Activated effector memory CD4-positive, alpha-beta T cell treated with anti-CD3 and anti-CD28 coated beads, Interleukin-2, amount 50 U/mL, for 16 hours (primary cell): ENCODE data around the gene LRRN4.
"Not testable (repeated sequence)": the region's sequence is repeated elsewhere in the genome, so short reads cannot be mapped to it uniquely, and the experiment has no call there.

Experiments used
- DNase-seq: peaks from one replicate; pipeline ENCODE4 v3.0.0-alpha.2; 2020

The LRRN4 gene

DNA sequence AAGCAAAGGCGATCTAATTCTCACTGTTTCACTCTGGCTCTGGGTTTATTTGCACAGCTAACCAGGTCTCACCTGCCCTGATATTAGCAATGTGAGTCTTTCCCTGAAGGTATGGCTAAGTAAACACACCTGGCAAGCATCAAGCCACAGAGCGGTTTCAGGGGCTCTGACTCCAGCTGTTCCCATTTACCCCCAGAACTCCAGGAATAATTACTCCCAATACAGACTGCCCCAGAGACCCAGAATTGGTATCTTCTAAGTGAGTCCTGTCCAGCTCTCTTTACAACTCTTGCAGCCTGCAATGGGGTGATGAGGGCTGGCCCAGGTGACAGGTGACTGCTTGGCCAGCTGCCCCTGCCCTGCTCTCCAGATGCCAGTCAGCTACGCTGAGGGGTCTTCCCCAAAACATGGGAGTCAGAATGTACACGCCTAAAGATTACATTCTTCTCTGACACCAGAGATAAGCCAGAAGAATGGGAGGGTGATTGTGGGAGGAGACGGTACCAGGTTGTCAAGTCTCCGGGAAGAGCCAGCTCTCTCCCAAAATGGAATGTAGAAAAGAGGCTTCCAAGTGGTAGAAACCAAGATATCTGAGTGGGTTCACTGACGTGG lies 4.9 kb upstream of the LRRN4 start:
- DNase-seq = no peak

DNA sequence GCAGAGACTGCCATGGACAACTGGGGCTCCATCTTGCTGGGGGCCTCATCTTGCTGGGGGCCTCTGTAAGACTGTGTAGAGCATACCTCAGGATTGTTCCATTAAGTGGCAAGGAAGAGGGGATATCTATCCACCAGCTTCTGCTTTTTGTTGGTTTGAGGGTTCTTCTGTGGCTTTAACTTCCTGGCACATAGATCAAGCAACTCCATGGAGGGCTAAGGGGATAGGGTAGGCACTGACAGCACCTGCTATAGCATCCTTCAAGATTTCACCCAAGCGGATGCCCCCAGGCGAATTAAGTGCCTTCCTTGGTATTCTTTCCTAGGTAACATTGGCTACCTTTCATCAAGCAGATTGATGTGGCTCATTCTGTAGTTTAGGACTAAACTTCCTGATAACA lies 3.8 kb upstream of the LRRN4 start:
- DNase-seq = no peak

DNA sequence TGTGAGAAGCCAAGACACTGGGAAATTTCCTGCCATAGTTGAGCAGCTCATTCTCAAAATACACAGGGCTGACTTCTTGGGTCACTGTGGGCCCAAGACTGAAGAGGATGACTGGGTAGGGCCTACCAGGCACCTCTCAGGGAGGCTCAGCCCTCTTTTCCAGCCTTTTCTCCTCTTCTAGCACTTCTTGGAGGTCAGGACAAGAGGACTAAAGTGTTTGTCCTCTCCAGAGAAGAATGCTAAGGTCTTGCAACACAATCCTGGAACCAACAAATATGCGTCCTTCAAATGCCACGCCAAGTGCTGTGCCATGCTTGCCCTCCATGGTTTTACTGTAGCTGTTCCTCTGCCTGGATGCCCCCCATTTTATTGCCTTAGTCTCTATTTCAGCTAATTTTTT lies 3.3 kb upstream of the LRRN4 start:
- DNase-seq = no peak

DNA sequence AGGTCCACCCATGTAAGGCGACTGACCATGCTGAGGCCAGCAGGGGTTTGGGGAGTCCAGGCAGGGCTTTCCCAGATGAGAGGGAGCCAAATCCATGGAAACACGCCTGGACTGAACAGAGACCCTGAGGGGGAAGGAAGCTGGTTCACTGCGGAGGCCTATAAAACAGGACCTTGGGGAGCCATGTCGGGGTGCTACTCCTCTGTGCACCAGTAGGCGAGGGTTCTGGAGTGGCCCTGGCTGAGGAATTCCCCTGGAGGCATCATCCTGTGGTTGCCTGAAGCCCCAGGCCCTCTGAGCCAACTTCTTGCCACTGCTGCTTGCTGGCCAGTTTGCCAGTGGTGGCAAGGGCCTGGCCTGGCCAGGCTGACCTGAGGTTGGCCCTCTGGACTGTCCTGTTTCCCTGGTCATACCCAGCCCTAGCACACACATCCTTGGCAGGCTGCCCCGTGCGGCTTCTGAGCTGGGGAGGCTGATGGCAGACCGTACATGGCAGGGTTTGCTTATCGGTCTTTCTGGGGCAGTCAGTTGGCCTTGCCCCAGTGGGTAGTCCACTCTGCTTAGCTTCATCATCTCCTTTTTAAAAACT lies 2.2 kb upstream of the LRRN4 start:
- DNase-seq = no peak

DNA sequence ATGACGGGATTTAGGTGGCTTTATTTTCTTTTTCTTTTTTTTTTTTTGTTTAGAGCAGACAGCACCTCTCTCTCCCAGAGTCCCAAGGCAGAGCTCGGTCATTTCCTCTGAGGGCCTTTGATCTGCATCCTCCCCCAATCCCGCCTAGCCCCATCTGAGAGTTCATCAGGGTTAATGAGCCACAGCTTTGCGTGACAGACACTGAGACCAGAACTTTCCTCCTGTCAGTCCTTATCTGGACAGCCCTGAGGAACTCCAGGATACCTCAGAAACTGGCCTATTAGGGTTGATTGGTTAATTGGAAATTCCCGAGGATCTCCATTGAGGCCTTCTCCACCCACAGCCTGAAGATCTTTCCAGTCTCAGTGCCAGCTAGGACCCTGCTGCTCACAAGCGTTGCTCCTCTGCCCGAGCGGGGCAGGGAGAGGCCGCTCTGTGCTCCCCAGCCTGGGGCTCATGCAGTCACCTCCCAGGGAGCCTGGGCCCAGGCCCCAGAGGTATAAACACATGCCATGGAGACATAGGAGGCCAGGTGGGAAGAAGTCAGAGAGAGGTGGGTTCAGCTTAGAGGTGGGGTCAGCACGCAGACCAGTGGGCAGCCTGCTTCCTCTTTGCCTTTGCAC lies 1.4 kb upstream of the LRRN4 start:
- no peak for DNase-seq

DNA sequence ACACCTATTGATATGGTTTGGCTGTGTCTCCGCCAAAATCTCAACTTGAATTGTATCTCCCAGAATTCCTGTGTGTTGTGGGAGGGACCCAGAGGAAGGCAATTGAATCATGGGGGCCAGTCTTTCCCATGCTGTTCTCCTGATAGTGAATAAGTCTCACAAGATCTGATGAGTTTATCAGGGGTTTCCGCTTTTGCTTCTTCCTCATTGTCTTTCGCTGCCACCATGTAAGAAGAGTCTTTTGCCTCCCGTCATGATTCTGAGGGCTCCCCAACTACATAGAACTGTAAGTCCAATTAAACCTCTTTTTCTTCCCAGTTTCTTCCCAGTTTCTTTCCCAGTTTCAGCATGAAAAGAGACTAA lies 810 bp upstream of the LRRN4 start:
- DNase-seq = not testable (repeated sequence)

DNA sequence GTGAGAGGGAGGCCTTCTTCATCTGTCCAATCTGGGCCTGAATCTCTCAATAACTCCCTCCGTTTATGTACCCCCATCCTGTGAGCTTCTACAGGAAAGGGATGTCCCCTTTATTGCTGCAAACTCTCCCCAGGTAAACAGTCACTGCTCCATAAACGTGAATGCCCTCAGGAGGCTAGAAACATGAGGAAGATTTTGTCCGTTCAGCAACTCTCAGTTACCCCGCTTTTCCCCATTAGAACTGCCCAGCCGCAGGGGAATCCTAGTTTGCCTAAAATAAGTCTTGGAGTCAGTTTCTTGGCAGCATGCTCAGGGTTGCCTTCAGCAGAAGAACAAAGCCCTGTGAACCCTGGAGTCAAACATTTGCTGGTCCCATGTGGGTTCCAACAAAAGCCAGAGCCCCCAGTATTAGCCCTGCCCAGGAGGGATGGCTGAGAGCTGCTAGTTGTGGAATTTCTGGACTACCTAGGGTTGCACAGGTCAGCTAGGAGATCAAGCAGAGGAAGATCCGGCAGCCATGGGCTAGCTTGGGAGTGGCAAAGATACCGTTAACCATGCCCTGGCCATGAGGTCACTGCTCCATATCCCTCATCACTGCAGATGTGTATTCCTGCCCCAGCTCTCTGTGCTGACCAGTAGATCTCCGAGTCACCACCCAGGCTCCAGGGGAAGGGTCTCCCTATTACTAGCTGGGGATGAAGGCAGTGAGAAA lies 640 bp downstream of the LRRN4 start:
- DNase-seq = no peak

DNA sequence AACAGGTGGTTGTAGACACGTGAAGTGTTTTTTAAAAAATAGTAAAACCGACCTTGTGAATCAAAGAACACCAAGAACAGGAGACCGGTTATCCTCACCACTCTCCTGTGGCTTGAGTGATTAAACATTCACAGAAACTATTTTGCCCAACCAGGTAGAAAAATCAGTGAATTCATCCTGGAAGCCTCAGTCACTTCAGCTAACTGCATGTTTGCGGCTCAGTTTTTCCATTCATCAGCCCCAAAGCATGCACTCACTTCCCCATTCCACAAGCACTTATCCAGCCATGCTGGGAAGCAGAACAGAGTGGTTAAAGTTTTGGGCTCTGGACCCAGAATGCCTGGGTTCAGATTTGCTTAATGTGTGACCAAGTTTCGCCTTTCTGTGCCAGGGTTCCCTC lies 2.4 kb downstream of the LRRN4 start:
- no peak for DNase-seq

DNA sequence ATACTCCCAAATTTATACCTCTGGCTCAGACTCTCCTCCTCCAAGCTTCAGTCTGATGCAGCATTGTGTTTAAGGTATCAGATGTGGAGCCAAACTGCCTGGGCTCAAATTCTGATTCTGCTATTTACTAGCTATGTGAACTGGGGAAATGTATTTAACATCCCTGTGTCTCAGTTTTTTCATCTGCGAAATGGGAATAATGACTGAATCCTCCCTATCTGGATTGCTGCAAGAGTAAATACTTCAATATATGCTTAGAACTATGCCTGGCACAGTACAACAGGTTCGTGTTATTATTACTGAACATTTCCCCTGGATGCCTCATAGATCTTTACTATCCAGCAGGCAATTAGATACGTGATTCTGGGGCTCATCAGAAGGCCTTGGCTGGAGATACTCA lies 5.5 kb downstream of the LRRN4 start:
- DNase-seq = no peak

DNA sequence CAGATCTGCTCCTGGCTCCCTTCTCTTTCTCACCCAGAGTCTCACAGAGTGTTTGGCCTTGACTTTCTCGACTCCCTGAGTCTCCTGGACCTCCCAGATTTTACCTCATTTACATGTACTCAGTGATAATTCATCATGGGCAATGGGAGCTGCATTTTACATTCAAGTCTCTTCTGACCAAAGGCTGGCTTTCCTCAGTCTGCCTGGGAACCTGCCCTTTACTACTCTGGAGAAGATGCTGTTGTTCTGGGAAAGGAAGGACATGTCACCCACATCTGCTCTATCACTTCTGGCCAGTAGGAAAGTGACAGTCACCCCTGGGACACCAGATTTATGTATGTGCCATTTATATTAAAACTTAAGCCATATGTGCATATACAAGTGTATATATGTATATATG lies 7.4 kb downstream of the LRRN4 start:
- no peak for DNase-seq

DNA sequence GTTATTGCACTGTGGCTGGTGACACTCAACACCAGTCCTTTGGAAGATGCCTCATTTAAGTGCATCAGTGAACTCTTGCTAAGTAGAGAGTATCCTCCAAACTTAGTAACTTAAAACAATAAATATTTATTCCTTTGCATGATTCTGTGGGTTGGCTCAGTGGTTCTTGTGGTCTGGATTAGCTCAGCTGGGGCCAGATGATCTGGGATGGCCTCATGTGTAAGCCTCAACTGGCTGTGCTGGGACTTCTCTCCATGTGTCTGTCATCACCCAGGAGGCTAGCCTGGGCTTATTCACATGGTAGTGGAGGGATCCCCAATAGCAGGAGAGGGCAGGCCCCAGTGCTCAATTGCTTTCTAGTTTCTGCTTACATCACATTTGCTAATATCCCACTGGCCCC lies 8.3 kb downstream of the LRRN4 start:
- no peak for DNase-seq

DNA sequence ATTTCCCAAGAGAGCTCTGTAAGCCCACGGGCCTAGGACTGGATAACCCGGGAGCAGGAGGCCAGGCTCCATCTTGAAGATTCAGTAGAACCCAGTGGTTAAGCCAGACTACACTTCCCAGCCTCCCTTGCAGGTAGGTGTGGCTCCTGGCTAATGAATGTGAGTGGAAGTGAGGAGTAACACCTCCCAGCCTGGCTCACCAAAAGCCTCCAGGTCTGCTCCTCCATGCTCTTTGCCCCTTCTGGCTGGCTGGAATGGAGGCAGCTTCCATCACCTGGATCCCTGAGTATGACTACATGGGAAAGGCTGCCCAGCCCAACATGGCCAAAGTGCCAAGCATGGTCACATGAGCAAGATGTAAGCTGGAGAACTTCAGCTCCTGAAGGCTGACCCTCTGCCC lies 9.7 kb downstream of the LRRN4 start:
- no peak for DNase-seq

DNA sequence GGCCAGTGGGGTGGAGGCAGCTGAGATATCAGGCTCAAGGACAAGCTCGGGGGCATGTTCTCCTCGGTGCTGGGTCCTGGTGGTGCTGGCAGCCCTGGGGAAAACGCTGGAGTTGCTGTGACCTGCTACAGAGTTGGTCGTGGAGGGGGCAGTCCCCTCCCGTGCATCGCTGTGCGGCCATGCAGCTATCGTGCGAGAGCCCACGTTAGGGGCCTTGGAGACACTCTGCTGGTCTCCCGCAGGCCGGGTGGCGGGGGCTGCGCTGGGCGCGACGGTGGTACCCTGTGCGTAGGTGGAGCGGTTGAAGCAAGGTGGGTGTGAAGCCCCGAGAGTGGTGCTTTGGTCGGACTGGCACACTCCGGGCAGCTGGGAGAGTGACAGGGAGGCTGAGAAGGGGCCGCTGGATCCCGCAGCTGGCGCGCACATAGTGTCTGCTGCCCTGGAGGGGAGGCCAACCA lies 12.0 kb downstream of the LRRN4 start:
- no peak for DNase-seq

DNA sequence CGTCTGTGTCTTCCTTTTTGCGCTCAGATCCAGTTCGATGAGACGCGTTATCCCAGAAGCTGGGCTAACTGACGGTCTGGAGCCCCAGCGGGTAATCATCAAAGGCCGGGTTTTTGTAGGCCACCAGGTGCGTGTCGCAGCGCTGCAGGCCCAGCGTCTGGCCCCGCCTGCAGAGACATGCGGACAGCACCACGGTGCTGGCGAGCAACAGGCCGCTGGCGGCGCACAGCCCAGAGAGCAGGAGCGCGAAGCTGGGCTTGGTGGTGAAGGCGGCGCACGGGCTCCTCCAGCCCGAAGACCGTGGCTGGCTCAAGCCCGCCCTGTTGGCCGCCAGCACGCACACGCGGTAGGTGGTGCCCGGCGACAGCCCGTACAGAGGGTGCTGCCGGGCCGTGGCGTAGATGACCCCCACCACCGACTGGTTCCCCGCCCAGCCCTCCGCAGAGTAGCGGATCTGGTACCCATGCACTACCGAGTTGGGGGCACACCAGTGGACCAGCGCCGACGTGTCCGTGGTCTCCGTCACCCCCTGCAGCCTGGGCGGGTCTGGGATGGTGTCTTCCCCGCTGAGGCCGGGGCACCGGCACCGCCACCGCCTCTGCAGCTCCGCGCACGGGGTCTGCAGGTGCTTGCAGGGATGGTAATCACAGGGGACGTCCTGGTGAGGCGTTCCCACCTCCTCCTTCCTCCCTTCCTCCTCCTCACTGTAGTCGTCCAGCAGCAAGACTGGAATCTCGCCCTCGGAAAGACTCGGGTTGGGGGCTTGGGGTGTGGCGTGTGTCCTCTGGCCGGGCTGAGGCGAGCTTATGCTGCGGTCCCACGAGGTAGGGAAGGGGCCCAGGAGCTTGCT lies 12.7 kb downstream of the LRRN4 start:
- no peak for DNase-seq

DNA sequence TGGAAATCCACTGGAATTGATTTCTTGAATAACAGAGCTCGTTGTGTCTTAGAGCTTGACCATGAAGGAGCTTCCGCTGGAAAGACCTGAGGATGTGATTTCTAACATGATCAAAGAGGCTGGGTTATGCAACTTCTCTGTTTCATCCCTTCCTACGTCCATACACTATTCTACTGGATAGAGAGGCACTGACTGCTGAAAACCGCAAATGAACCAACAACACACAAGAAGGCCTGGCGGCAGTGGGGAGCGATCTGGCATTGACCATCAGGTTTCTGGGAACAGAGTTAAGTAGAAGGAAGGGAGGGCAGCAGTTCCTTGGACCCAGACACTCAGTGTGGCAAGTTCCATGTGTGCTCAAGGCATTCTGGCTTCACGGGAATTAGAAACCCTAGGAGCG lies 13.3 kb downstream of the LRRN4 start:
- no peak for DNase-seq

DNA sequence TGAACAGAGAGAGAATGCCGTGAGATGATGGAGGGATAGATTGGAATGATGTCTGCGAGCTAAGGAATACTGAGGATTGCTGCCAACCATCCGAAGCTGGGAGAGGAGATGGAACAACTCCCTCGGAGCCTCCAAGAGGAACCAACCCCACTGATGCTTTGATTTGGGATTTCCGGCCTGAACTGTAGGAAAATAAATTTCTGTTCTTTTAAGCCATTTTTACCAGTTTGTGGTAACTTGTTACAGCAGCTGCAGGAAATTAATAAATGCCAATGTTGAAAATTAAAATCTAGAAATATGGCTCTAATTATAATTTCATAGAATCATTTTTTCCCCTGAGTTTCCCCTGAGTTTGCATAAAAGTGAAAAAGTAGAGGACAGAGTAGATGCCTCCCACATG lies 14.1 kb downstream of the LRRN4 start:
- no peak for DNase-seq

DNA sequence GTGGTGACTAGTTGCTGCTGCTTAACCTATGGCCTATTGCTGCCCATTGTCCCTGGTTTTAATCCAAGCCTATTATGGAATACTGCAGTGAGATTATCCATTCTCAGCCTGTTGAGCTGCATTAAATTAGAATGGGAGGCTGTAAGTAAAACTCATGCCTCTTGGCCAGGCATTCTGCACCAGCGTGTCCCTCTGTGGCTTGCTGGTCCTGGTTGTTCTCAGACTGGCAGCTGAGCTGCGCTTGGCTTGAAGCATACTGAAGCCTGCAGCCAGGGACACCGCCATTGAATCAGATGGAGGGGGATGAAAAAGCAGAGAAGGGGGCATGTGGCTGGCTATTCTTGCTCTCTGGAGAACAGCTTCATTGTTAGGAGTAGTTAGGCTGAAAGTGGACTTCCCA lies 15.6 kb downstream of the LRRN4 start:
- DNase-seq = no peak

DNA sequence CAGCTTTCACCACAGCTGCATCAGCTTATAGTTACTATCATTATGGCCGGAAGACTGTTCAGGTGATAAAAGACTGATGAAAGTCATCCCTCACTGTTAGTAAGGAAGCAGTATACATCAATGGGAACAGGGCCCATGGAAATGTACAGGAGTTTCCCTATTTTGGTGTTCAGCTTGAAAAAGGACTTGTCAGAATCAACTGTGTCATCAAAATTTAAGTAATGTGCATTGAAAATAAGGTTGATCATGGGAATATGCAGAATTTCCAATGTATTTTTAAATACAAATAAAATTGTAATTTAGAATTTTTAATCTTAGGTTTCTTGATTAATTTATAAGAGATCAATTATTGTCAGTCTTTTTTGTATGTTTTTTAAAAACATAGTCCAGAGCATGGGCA lies 16.8 kb downstream of the LRRN4 start:
- DNase-seq = no peak

DNA sequence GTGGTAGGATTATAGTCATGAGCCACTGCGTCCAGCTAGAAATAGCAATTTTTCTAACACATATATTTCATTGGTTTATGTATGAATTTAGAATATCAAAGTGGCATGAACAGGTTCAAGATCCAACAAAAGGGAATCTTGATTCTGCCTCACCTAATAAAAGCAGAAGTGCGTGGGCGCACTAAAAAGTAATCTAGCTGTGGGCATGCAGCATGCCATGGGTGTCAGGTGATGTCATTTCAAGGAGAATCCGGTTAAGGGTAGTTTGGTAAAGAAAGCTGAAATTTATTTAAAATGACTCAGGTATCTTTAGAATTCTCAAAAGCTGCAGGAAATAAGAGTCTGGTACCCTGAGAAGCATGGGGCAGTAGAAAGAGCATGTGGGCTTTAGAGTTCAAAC lies 17.6 kb downstream of the LRRN4 start:
- no peak for DNase-seq

DNA sequence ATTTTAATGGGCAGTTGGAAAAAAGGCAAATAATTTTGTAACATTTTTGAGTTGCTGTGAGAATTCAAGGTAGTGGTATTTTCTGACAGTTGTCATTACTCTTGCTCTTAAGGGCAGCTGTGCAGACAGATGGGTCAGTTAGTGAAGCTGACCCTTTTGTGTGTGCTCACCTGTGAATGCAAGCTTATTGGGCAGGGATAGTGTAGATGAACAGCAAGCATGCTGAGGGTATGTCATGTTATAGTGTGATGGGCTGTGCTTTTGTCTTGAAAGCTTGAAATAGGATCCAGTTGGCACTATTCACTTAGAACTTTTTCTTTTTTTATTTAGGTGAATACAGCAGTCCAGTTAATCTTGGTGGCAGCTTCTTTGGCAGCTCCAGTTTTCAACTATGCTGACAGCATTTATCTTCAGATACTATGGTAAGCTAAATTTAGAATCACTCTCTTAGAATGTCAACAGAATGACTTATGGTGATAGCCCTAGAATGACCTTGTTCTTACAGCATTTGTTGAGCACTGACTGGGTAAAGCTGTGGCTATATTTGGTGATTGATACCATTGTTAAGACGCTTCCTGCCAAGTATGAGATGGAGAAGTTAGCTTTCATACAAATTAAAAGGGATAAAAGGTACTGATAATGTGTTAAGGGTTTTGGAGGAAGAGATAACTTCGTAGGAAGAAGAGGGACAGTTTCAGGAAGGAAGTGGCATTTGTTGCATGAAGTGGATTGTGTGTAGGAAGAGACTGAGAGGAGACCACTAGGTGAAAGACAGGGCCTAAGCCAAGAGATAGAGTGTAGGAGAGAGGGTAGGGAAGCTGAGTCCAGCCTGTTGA lies 19.5 kb downstream of the LRRN4 start:
- no peak for DNase-seq

DNA sequence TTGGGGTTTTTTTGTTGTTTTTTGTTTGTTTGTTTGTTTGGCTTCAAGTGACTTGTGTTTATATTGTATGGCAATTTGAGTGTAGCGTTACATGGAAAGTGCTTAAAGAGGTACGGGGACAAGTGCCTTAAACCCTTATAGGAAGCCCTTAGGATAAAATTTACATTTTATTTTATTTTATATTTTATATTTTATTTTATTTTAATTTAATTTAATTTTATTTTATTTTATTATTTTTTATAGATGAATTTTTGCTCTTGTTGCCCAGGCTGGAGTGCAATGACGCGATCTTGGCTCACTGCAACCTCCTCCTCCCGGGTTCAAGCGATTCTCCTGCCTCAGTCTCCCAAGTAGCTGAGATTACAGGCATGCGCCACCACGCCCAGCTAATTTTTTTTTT lies 21.0 kb downstream of the LRRN4 start:
- DNase-seq = not testable (repeated sequence)

DNA sequence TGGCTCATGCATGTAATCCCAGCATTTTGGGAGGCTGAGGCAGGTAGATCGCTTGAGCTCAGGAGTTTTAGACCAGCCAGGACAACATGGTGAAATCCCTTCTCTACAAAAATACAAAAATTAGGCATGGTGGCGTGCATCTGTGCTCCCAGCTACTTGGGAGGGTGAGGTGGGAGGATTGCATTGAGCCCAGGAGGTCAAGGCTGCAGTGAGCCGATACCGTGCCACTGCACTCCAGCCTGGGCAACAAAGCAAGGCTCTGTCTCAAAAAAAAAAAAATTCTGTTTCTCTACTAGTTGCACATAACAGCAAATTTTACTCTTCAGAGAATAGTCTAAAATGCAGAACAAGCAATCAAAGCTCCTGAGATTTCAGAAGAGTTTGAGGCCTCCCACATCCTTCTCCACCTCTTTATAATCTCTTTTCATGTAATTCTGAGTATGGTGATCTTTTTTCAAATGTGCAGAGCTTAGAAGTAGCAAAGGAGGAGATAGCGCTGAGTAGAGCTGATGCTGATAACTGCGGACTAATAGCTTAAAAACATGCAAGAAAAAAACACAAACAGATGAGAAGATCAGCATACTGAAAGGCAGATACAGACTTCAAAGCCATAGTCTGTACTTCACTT lies 23.3 kb downstream of the LRRN4 start:
- DNase-seq = no peak
